ENCODE results near the gene SPEF2. TPM values are rescaled to one million over a fixed set of nuclear protein-coding genes. Genes with fewer than 3 reads are reported as not detected.
"Not testable (repeated sequence)": the region's sequence is repeated elsewhere in the genome, so short reads cannot be mapped to it uniquely, and the experiment has no call there.

The SPEF2 gene
- polyA plus RNA-seq, 1 donor (not counting 4 experiments of a cell fraction or from before 2014, with no cell fraction given) = 1.6 TPM

DNA sequence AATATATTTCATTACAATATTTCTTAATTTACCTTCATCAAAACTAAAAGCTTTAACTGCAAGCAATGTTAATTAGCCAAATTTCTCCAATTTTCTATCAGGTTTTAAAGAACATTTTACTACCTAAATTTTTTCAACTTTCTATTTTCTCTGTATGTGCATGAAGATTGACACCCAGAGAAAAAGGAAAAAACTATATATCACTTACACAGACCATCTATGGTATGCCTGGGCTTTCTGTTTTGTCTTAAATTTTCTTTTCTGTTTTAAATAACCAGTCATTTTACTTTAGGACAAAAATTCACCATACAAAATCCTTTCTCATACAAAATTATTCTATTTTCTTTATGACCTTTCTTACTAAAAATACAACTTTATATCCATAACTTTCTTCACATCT lies 225.2 kb downstream of the SPEF2 start:
- TF ChIP-seq, protein P1, sequence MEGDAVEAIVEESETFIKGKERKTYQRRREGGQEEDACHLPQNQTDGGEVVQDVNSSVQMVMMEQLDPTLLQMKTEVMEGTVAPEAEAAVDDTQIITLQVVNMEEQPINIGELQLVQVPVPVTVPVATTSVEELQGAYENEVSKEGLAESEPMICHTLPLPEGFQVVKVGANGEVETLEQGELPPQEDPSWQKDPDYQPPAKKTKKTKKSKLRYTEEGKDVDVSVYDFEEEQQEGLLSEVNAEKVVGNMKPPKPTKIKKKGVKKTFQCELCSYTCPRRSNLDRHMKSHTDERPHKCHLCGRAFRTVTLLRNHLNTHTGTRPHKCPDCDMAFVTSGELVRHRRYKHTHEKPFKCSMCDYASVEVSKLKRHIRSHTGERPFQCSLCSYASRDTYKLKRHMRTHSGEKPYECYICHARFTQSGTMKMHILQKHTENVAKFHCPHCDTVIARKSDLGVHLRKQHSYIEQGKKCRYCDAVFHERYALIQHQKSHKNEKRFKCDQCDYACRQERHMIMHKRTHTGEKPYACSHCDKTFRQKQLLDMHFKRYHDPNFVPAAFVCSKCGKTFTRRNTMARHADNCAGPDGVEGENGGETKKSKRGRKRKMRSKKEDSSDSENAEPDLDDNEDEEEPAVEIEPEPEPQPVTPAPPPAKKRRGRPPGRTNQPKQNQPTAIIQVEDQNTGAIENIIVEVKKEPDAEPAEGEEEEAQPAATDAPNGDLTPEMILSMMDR (optimal IDR thresholded peaks at IDR 0.05 in 1 of 3, IDR thresholded peaks at IDR 0.05 in 1 of 3, conservative IDR thresholded peaks at IDR 0.05 in 1 of 3; ENCODE audit: extremely low read depth in 1 of 3, insufficient read depth in 2 of 3, low read length in 3 of 3) = no peak
- TF ChIP-seq EZH2 (IDR thresholded peaks at IDR 0.05; ENCODE audit: low read length) = no peak
- H3K9me3 ChIP-seq (ENCODE audit: control insufficient read depth, low read depth, low read length) = peaks cover 2% of the 10 kb centered on the region
- H2AFZ ChIP-seq (ENCODE audit: control insufficient read depth, low read length) = no peak overlapping the region
- no peak overlapping the region for H3K4me3 ChIP-seq (ENCODE audit: control insufficient read depth in 2 of 3, extremely low read depth in 1 of 3, insufficient read depth in 2 of 3, low read depth in 1 of 3, low read length in 3 of 3)
- H3K9me1 ChIP-seq (ENCODE audit: control insufficient read depth, extremely low read depth, insufficient read depth, low read length) = no peaks in the 10 kb centered on the region
- no peak overlapping the region for H3K9ac ChIP-seq (ENCODE audit: control insufficient read depth, extremely low read depth, insufficient read depth, low read length)
- no peaks in the 10 kb centered on the region for H4K20me1 ChIP-seq (ENCODE audit: control insufficient read depth, extremely low read depth, insufficient read depth, low read length)
- DNase-seq (ENCODE audit: low read depth, low spot score) = no peak
- H3K4me2 ChIP-seq (ENCODE audit: control insufficient read depth, extremely low read depth, insufficient read depth, low read depth, low read length) = no peak overlapping the region
- no peaks in the 10 kb centered on the region for H3K4me1 ChIP-seq (ENCODE audit: control insufficient read depth, extremely low read depth, insufficient read depth, low read length)
- no peaks in the 10 kb centered on the region for H3K79me2 ChIP-seq (ENCODE audit: control insufficient read depth, insufficient read depth, low read length)
- H3K36me3 ChIP-seq (ENCODE audit: control insufficient read depth in 2 of 2, extremely low read depth in 1 of 2, insufficient read depth in 2 of 2, low read length in 2 of 2) = no peaks in the 10 kb centered on the region
- FAIRE-seq = no peak
- no peak overlapping the region for H3K27ac ChIP-seq (ENCODE audit: control insufficient read depth, insufficient read depth, low read length)
- dilution Hi-C loops (cut with MboI; ENCODE audit: extremely low pct_ligation_motif_present, low sequenced_read_pairs) = no loop called here
- H3K27me3 ChIP-seq (ENCODE audit: control insufficient read depth, extremely low read depth, insufficient read depth, low read length) = no peaks in the 10 kb centered on the region

DNA sequence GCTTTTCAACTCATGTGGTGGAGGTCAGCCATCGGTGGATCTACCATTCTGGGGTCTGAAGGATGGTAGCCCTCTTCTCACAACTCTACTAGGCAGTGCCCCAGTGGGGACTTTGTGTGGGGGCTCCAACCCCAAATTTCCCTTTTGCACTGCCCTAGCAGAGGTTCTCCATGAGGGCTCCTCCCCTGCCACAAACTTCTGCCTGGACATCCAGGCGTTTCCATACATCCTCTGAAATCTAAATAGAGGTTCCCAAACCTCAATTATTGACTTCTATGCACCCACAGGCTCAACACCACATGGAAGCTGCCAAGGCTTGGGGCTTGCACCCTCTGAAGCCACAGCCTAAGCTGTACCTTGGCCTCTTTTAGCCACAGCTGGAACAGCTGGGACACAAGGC lies 227.8 kb downstream of the SPEF2 start:
- H4K20me1 ChIP-seq (ENCODE audit: control insufficient read depth, extremely low read depth, insufficient read depth, low read length); dilution Hi-C loops (cut with MboI; ENCODE audit: extremely low pct_ligation_motif_present, low sequenced_read_pairs); FAIRE-seq: not testable (repeated sequence)

DNA sequence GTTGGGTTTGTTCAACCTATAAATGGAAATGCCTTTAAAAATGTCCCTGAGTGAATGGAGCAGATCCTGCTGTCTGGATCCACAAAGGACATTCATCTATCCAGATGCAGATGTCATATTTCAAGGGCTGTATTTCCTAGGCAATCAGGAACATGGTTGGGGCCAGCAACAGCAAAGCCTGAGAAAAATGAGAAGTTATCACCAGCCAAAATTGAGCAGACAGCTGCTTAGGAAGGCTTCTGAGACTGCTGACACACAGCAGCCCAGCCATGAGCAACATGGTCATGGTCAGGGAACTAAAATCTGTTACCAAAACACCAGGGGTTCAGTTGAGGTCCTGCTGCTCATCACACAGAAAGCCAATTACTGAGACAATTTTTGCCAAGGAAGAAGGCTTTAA lies 229.8 kb downstream of the SPEF2 start:
- H3K9me1 ChIP-seq (ENCODE audit: control insufficient read depth, extremely low read depth, insufficient read depth, low read length) = no peaks in the 10 kb centered on the region
- dilution Hi-C loops (cut with MboI; ENCODE audit: extremely low pct_ligation_motif_present, low sequenced_read_pairs) = no loop called here
- H3K79me2 ChIP-seq (ENCODE audit: control insufficient read depth, insufficient read depth, low read length) = no peaks in the 10 kb centered on the region
- H3K27me3 ChIP-seq (ENCODE audit: control insufficient read depth, extremely low read depth, insufficient read depth, low read length) = no peaks in the 10 kb centered on the region
- TF ChIP-seq, protein P1 (optimal IDR thresholded peaks at IDR 0.05 in 1 of 3, IDR thresholded peaks at IDR 0.05 in 1 of 3, conservative IDR thresholded peaks at IDR 0.05 in 1 of 3; ENCODE audit: extremely low read depth in 1 of 3, insufficient read depth in 2 of 3, low read length in 3 of 3) = no peak
- TF ChIP-seq EZH2 (IDR thresholded peaks at IDR 0.05; ENCODE audit: low read length) = no peak
- H3K9ac ChIP-seq (ENCODE audit: control insufficient read depth, extremely low read depth, insufficient read depth, low read length) = no peak overlapping the region
- FAIRE-seq = no peak
- no peak overlapping the region for H3K4me2 ChIP-seq (ENCODE audit: control insufficient read depth, extremely low read depth, insufficient read depth, low read depth, low read length)
- no peaks in the 10 kb centered on the region for H4K20me1 ChIP-seq (ENCODE audit: control insufficient read depth, extremely low read depth, insufficient read depth, low read length)
- H3K36me3 ChIP-seq (ENCODE audit: control insufficient read depth in 2 of 2, extremely low read depth in 1 of 2, insufficient read depth in 2 of 2, low read length in 2 of 2) = no peaks in the 10 kb centered on the region
- H3K9me3 ChIP-seq (ENCODE audit: control insufficient read depth, low read depth, low read length) = peaks cover 2% of the 10 kb centered on the region
- no peak overlapping the region for H2AFZ ChIP-seq (ENCODE audit: control insufficient read depth, low read length)
- H3K4me1 ChIP-seq (ENCODE audit: control insufficient read depth, extremely low read depth, insufficient read depth, low read length) = peaks cover 7% of the 10 kb centered on the region
- no peak for DNase-seq (ENCODE audit: low read depth, low spot score)
- no peak overlapping the region for H3K4me3 ChIP-seq (ENCODE audit: control insufficient read depth in 2 of 3, extremely low read depth in 1 of 3, insufficient read depth in 2 of 3, low read depth in 1 of 3, low read length in 3 of 3)
- no peak overlapping the region for H3K27ac ChIP-seq (ENCODE audit: control insufficient read depth, insufficient read depth, low read length)

More for the DNA sequence above, 227.8 kb downstream of the SPEF2 start:
- not testable (repeated sequence) for H3K36me3 ChIP-seq (ENCODE audit: control insufficient read depth in 2 of 2, extremely low read depth in 1 of 2, insufficient read depth in 2 of 2, low read length in 2 of 2); H3K27me3 ChIP-seq (ENCODE audit: control insufficient read depth, extremely low read depth, insufficient read depth, low read length); H3K9ac ChIP-seq (ENCODE audit: control insufficient read depth, extremely low read depth, insufficient read depth, low read length); H3K9me3 ChIP-seq (ENCODE audit: control insufficient read depth, low read depth, low read length); H3K27ac ChIP-seq (ENCODE audit: control insufficient read depth, insufficient read depth, low read length); H3K4me2 ChIP-seq (ENCODE audit: control insufficient read depth, extremely low read depth, insufficient read depth, low read depth, low read length); DNase-seq (ENCODE audit: low read depth, low spot score); H3K9me1 ChIP-seq (ENCODE audit: control insufficient read depth, extremely low read depth, insufficient read depth, low read length); H3K4me3 ChIP-seq (ENCODE audit: control insufficient read depth in 2 of 3, extremely low read depth in 1 of 3, insufficient read depth in 2 of 3, low read depth in 1 of 3, low read length in 3 of 3); H3K79me2 ChIP-seq (ENCODE audit: control insufficient read depth, insufficient read depth, low read length); H2AFZ ChIP-seq (ENCODE audit: control insufficient read depth, low read length); H3K4me1 ChIP-seq (ENCODE audit: control insufficient read depth, extremely low read depth, insufficient read depth, low read length)
